HEK293T (cell line): ENCODE measurements around the gene FAM107B.

Experiments
- CTCF ChIA-PET: fragments of 350-600 bp; formaldehyde crosslinking; extraction: SDS; loops from one replicate; lab custom pipeline; 2021; ENCODE audit warnings: antibody characterized with exemption, inconsistent platforms; lab: Yijun Ruan, JAX
- POLR2A ChIA-PET: fragments of 350-600 bp; formaldehyde crosslinking; extraction: SDS; loops from one replicate; lab custom pipeline; 2020; ENCODE audit warnings: antibody characterized with exemption, inconsistent platforms; lab: Yijun Ruan, JAX
- DNase-seq: peaks from one replicate; pipeline ENCODE4 v3.0.0; 2012; ENCODE audit warnings: mixed read lengths; ENCODE audit errors: extremely low spot score
- ARNT ChIP-seq: fragments of 450-650 bp; IDR thresholded peaks from 2 replicates; pipeline ENCODE4 v1.6.1; 2017; ENCODE audit warnings: mild to moderate bottlenecking
- BHLHE40 ChIP-seq: fragments of 450-650 bp; IDR thresholded peaks from 2 replicates; pipeline ENCODE4 v1.6.1; 2016; ENCODE audit warnings: mild to moderate bottlenecking, moderate library complexity, borderline replicate concordance
- CTBP1 ChIP-seq: fragments of 450-650 bp; IDR thresholded peaks from 2 replicates; pipeline ENCODE4 v1.6.1; 2016; ENCODE audit warnings: borderline replicate concordance
- ELF4 ChIP-seq: fragments of 450-650 bp; IDR thresholded peaks from 2 replicates; pipeline ENCODE4 v1.6.1; 2017; ENCODE audit warnings: antibody characterized with exemption
- FOXA1 ChIP-seq: fragments of 450-650 bp; IDR thresholded peaks from 2 replicates; pipeline ENCODE4 v1.6.1; 2016; ENCODE audit warnings: mild to moderate bottlenecking
- FOXK2 ChIP-seq: fragments of 450-650 bp; IDR thresholded peaks from 2 replicates; pipeline ENCODE4 v1.6.1; 2016; ENCODE audit warnings: mild to moderate bottlenecking
- FOXM1 ChIP-seq: fragments of 450-650 bp; IDR thresholded peaks from 2 replicates; pipeline ENCODE4 v1.6.1; 2017; ENCODE audit warnings: mild to moderate bottlenecking, borderline replicate concordance
- HDGF ChIP-seq: fragments of 450-650 bp; IDR thresholded peaks from 2 replicates; pipeline ENCODE4 v1.6.1; 2017; ENCODE audit warnings: antibody characterized with exemption, borderline replicate concordance
- L3MBTL2 ChIP-seq: fragments of 450-650 bp; conservative IDR thresholded peaks from 2 replicates; pipeline ENCODE4 v1.6.1; 2016; ENCODE audit warnings: mild to moderate bottlenecking
- LEF1 ChIP-seq: fragments of 450-650 bp; IDR thresholded peaks from 2 replicates; pipeline ENCODE4 v1.6.1; 2017; ENCODE audit warnings: mild to moderate bottlenecking, borderline replicate concordance
- NFRKB ChIP-seq: fragments of 450-650 bp; IDR thresholded peaks from 2 replicates; pipeline ENCODE4 v1.6.1; 2016; ENCODE audit warnings: mild to moderate bottlenecking, moderate library complexity
- SP1 ChIP-seq: fragments of 450-650 bp; IDR thresholded peaks from 2 replicates; pipeline ENCODE4 v1.6.1; 2017
- SUZ12 ChIP-seq: fragments of 450-650 bp; IDR thresholded peaks from 2 replicates; pipeline ENCODE4 v1.6.1; 2016; ENCODE audit warnings: mild to moderate bottlenecking
- TARDBP ChIP-seq: fragments of 450-650 bp; IDR thresholded peaks from 2 replicates; pipeline ENCODE4 v1.6.1; 2016
- ZNF384 ChIP-seq: fragments of 450-650 bp; IDR thresholded peaks from 2 replicates; pipeline ENCODE4 v1.6.1; 2016
- TF ChIP-seq, protein P1 (sequence below): fragments of 450-650 bp; IDR thresholded peaks from 2 replicates; pipeline ENCODE4 v1.6.1; 2016

The FAM107B gene

GRCh38 chr10:14566498-14566897 is 208.2 kb downstream of the FAM107B start:
- ChIA-PET POLR2A (no interaction called here), CTCF (no interaction called here)

DNA sequence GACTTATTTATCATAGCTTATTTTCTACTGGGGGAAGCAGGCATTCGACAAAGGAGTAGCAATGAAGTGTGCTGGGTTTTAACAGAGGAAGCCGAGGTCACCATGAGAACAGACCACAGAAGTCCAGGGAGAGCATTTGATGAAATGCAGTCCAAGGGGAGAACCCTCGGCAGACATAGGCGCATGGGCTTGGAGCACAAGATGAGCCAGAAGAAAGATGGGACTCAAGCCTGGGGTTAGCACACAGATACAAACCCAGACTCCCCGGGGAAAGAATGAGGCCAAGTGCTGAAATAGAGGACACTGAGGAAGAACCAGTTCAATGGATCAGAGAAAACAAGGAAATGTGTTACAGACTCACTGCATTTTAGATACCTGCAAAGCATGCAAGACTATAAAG is 209.5 kb downstream of the FAM107B start:
- no peak for DNase-seq
- ChIA-PET POLR2A (no interaction called here), CTCF (interaction anchor here (1.1 kb wide), 1 partner anchor 9 kb away, joined by 3 read pairs; no protein-coding TSS in a partner anchor)
- no peak for TF ChIP-seq HDGF
- TF ChIP-seq ELF4 = no peak
- TF ChIP-seq LEF1 = no peak
- no peak for TF ChIP-seq SP1
- TF ChIP-seq FOXA1 = no peak
- TF ChIP-seq FOXK2 = no peak
- no peak for TF ChIP-seq FOXM1
- TF ChIP-seq NFRKB = no peak

More at GRCh38 chr10:14566498-14566897, 208.2 kb downstream of the FAM107B start:
- no peak for DNase-seq
- no peak for TF ChIP-seq SUZ12

GRCh38 chr10:14564268-14564744 is 210.4 kb downstream of the FAM107B start:
- ChIA-PET POLR2A (no interaction called here), CTCF (interaction anchor here (1.1 kb wide), 1 partner anchor 8 kb away, joined by 3 read pairs; no protein-coding TSS in a partner anchor)
- DNase-seq = no peak
- TF ChIP-seq TARDBP (no peak), SUZ12 (no peak), NFRKB (no peak), FOXA1 (no peak), CTBP1 (no peak), ELF4 (no peak), ZNF384 (no peak)

DNA sequence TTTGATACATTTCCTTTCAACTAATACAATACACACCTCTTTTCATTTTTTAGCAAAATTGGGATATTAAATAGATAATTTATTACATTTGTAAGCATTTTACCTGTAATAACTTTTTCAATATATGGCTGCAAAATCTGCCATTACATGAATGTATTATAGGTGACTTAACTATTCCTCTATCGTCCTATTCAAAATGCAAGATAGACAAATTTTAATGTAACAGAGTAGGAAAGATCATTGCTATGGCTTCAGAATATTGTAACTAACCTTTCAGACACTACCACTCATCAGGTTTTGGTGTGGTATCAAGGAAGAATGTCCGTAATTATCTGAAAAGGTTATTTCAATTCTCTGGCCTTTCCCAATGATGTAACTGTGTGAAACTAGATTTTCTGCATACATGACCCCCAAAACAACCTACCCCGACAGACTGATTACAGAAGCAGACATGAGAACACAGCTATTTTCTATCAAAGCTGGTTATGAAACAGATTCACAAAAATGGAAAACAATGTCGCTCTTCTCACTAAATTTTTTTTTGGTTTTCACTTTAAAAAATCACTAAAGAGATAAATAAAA is 211.2 kb downstream of the FAM107B start:
- ChIA-PET CTCF (interaction anchor here (1.1 kb wide), 1 partner anchor 10 kb away, joined by 6 read pairs; no protein-coding TSS in a partner anchor), POLR2A (no interaction called here)
- DNase-seq = no peak
- no peak for TF ChIP-seq NFRKB
- no peak for TF ChIP-seq HDGF
- TF ChIP-seq FOXM1 = no peak
- TF ChIP-seq, protein P1, sequence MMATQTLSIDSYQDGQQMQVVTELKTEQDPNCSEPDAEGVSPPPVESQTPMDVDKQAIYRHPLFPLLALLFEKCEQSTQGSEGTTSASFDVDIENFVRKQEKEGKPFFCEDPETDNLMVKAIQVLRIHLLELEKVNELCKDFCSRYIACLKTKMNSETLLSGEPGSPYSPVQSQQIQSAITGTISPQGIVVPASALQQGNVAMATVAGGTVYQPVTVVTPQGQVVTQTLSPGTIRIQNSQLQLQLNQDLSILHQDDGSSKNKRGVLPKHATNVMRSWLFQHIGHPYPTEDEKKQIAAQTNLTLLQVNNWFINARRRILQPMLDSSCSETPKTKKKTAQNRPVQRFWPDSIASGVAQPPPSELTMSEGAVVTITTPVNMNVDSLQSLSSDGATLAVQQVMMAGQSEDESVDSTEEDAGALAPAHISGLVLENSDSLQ = no peak
- no peak for TF ChIP-seq SUZ12
- TF ChIP-seq LEF1 = no peak
- TF ChIP-seq TARDBP = no peak
- no peak for TF ChIP-seq CTBP1
- no peak for TF ChIP-seq ZNF384

- POLR2A ChIA-PET = interaction anchor here (1.4 kb wide), 1 partner anchor 275 kb away, joined by 3 read pairs; the partner anchor contains the start of genes CDNF, HSPA14 and MSANTD7
- TF ChIP-seq ELF4 = no peak
- TF ChIP-seq SUZ12 = no peak
- no peak for TF ChIP-seq TARDBP
- no peak for TF ChIP-seq CTBP1
- CTCF ChIA-PET = interaction anchor here (1.1 kb wide), 1 partner anchor 10 kb away, joined by 6 read pairs; no protein-coding TSS in a partner anchor
- no peak for DNase-seq
Observed at GRCh38 chr10:14563076-14563336, 211.7 kb downstream of the FAM107B start.

GRCh38 chr10:14562218-14563075 is 212.2 kb downstream of the FAM107B start:
- DNase-seq = no peak
- no peak for TF ChIP-seq HDGF
- TF ChIP-seq FOXA1 = no peak
- no peak for TF ChIP-seq LEF1
- TF ChIP-seq, protein P1 = no peak
- TF ChIP-seq NFRKB = no peak
- TF ChIP-seq ARNT = no peak
- no peak for TF ChIP-seq ZNF384
- no peak for TF ChIP-seq CTBP1
- no peak for TF ChIP-seq TARDBP
- TF ChIP-seq ELF4 = no peak
- no peak for TF ChIP-seq SP1
- TF ChIP-seq SUZ12 = no peak
- no peak for TF ChIP-seq FOXK2
- no peak for TF ChIP-seq BHLHE40
- TF ChIP-seq FOXM1 = no peak
- no peak for TF ChIP-seq L3MBTL2
- CTCF ChIA-PET = interaction anchor here (1.1 kb wide), 1 partner anchor 9 kb away, joined by 6 read pairs; no protein-coding TSS in a partner anchor
- POLR2A ChIA-PET = interaction anchor here (1.4 kb wide), 1 partner anchor 276 kb away, joined by 3 read pairs; the partner anchor contains the start of genes CDNF, HSPA14 and MSANTD7
